A204.1 (cell line): ENCODE measurements around the gene DPP6.
"Not testable (repeated sequence)": the region's sequence is repeated elsewhere in the genome, so short reads cannot be mapped to it uniquely, and the experiment has no call there.

Experiments used
- FAIRE-seq: peaks from 2 replicates; lab custom pipeline; 2012; peaks lifted over from hg19 to GRCh38; lab: Jason Lieb, UNC

DPP6 gene

GRCh38 chr7:154148791-154149516 lies 96.8 kb downstream of the DPP6 start:
- FAIRE-seq = not testable (repeated sequence)

- not testable (repeated sequence) for FAIRE-seq
Observed at GRCh38 chr7:154150656-154151055, 98.5 kb downstream of the DPP6 start.

- not testable (repeated sequence) for FAIRE-seq
Observed at GRCh38 chr7:154151306-154151705, 99.1 kb downstream of the DPP6 start.

GRCh38 chr7:154155928-154156327 lies 103.7 kb downstream of the DPP6 start:
- not testable (repeated sequence) for FAIRE-seq

- FAIRE-seq = not testable (repeated sequence)
Observed at GRCh38 chr7:154162921-154163320, 110.7 kb downstream of the DPP6 start.

- not testable (repeated sequence) for FAIRE-seq
Observed at GRCh38 chr7:154163642-154164041, 111.4 kb downstream of the DPP6 start.

GRCh38 chr7:154167051-154167450 lies 114.9 kb downstream of the DPP6 start:
- FAIRE-seq = no peak

- no peak for FAIRE-seq
Observed at GRCh38 chr7:154167807-154168206, 115.6 kb downstream of the DPP6 start.

GRCh38 chr7:154171422-154171821 lies 119.2 kb downstream of the DPP6 start:
- no peak for FAIRE-seq

- no peak for FAIRE-seq
Observed at GRCh38 chr7:154172236-154172635, 120.0 kb downstream of the DPP6 start.

GRCh38 chr7:154177584-154177983 lies 125.4 kb downstream of the DPP6 start:
- FAIRE-seq = no peak

GRCh38 chr7:154178895-154179294 lies 126.7 kb downstream of the DPP6 start:
- no peak for FAIRE-seq

- no peak for FAIRE-seq
Observed at GRCh38 chr7:154183482-154183881, 131.3 kb downstream of the DPP6 start.

GRCh38 chr7:154183946-154184345 lies 131.7 kb downstream of the DPP6 start:
- FAIRE-seq = no peak

GRCh38 chr7:154186811-154187210 lies 134.6 kb downstream of the DPP6 start:
- no peak for FAIRE-seq

- FAIRE-seq = no peak
Observed at GRCh38 chr7:154188330-154188729, 136.1 kb downstream of the DPP6 start.

- FAIRE-seq = no peak
Observed at GRCh38 chr7:154195266-154195665, 143.1 kb downstream of the DPP6 start.

- FAIRE-seq = no peak
Observed at GRCh38 chr7:154198481-154198880, 146.3 kb downstream of the DPP6 start.

- FAIRE-seq = no peak
Observed at GRCh38 chr7:154200241-154200640, 148.0 kb downstream of the DPP6 start.

- no peak for FAIRE-seq
Observed at GRCh38 chr7:154202002-154202401, 149.8 kb downstream of the DPP6 start.

GRCh38 chr7:154204046-154204445 lies 151.8 kb downstream of the DPP6 start:
- FAIRE-seq = no peak

GRCh38 chr7:154212861-154213260 lies 160.7 kb downstream of the DPP6 start:
- no peak for FAIRE-seq

- FAIRE-seq = no peak
Observed at GRCh38 chr7:154217688-154218340, 165.6 kb downstream of the DPP6 start.

GRCh38 chr7:154231732-154232131 lies 179.5 kb downstream of the DPP6 start:
- no peak for FAIRE-seq
